Measurements from ENCODE around the gene C1QTNF3.

The C1QTNF3 gene

DNA sequence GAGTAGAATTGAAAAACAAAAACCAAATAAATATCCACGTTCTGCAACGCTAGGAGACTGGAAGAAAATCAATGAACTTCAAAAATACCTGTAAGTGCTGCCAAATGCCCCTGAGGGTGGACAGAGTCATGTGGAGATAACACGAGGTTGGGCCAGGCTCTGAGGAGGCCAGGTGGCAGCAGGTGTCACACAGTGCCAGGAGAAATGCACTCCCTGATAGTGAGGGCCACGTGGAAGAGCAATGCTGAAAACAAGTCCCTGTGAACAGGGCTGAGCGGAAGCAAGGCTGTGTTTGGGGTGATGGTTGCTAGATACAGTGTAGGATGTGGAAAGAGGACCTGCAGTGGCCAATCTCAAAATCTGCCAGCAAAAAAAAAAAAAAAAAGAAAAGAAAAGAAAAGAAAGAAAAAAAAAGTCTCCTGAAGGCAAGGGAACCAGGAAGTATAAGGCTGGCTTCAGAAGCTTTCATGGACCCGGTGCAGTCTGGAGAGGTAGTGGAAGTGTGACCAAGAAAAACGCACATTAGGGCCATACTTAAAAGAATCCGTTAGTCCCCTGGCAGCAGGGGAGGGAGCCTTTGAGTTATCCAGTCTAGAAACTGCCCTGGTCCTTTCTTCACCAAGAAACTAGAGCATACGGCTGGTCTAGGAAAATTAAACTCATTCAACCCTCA, 16.8 kb downstream of the C1QTNF3 start:
- no peak for TF ChIP-seq EZH2phosphoT487 (conservative IDR thresholded peaks at IDR 0.05; ENCODE audit: low read length)
- no peak overlapping the region for H2AFZ ChIP-seq (ENCODE audit: low read depth, low read length, severe bottlenecking)
- H3K27me3 ChIP-seq (ENCODE audit: low read length): no peaks in the 10 kb centered on the region
- no peak overlapping the region for H3K4me3 ChIP-seq (ENCODE audit: insufficient read depth, low read length, poor library complexity, severe bottlenecking)
- no peak overlapping the region for H3K9ac ChIP-seq (ENCODE audit: low read length)
- H3F3A ChIP-seq (ENCODE audit: insufficient read depth): no peaks in the 10 kb centered on the region
- H3K9me2 ChIP-seq (replicated peaks; ENCODE audit: insufficient read depth, low read length): no peaks in the 10 kb centered on the region
- no peaks in the 10 kb centered on the region for H3K79me2 ChIP-seq (ENCODE audit: insufficient read depth, low read length)
- H4K20me1 ChIP-seq (ENCODE audit: low read depth, low read length): no peaks in the 10 kb centered on the region
- no peaks in the 10 kb centered on the region for H3K9me3 ChIP-seq (ENCODE audit: insufficient read depth, low read length)
- H3K27ac ChIP-seq (ENCODE audit: low read depth, low read length): no peak overlapping the region
- H3K4me2 ChIP-seq (ENCODE audit: low read depth, low read length, poor library complexity, severe bottlenecking): no peak overlapping the region
- H3K36me3 ChIP-seq (ENCODE audit: low read length): no peaks in the 10 kb centered on the region

DNA sequence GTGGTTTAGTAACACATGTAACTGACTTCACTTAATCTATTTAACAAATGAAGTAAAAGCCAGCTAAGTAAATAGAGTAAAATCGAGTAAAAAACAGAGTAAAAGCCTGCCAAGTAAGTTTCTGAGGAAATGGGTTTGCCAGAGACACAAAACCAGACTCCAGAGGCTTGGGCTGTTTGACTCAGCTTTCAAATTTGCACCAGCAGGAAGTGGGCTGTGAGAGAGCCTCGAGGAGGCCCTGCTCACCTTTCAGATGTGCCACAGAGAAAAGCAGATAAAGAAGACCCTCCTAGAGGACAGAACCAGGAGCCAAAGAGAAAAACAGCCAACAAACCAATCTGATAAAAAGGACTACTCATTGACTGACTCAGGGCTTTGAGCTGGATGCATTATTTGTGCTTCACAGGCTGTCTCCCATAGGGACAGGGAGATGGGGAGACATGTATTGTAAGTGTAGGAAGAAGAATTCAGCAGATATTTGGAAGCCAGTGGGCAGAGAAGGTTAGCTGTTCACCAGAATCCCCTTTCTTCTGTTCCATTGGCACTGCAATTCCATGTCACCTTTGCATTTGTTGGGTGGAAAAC, 20.8 kb downstream of the C1QTNF3 start:
- no peaks in the 10 kb centered on the region for H3K79me2 ChIP-seq (ENCODE audit: insufficient read depth, low read length)
- H3K27ac ChIP-seq (ENCODE audit: low read depth, low read length): no peak overlapping the region
- no peaks in the 10 kb centered on the region for H3F3A ChIP-seq (ENCODE audit: insufficient read depth)
- H3K9me2 ChIP-seq (replicated peaks; ENCODE audit: insufficient read depth, low read length): no peaks in the 10 kb centered on the region
- no peaks in the 10 kb centered on the region for H3K27me3 ChIP-seq (ENCODE audit: low read length)
- H3K36me3 ChIP-seq (ENCODE audit: low read length): no peaks in the 10 kb centered on the region
- H4K20me1 ChIP-seq (ENCODE audit: low read depth, low read length): no peaks in the 10 kb centered on the region
- no peak overlapping the region for H2AFZ ChIP-seq (ENCODE audit: low read depth, low read length, severe bottlenecking)
- no peak overlapping the region for H3K4me3 ChIP-seq (ENCODE audit: insufficient read depth, low read length, poor library complexity, severe bottlenecking)
- no peak overlapping the region for H3K9ac ChIP-seq (ENCODE audit: low read length)
- H3K4me2 ChIP-seq (ENCODE audit: low read depth, low read length, poor library complexity, severe bottlenecking): no peak overlapping the region
- no peaks in the 10 kb centered on the region for H3K9me3 ChIP-seq (ENCODE audit: insufficient read depth, low read length)
- no peak for TF ChIP-seq EZH2phosphoT487 (conservative IDR thresholded peaks at IDR 0.05; ENCODE audit: low read length)
- TF ChIP-seq, protein P1, sequence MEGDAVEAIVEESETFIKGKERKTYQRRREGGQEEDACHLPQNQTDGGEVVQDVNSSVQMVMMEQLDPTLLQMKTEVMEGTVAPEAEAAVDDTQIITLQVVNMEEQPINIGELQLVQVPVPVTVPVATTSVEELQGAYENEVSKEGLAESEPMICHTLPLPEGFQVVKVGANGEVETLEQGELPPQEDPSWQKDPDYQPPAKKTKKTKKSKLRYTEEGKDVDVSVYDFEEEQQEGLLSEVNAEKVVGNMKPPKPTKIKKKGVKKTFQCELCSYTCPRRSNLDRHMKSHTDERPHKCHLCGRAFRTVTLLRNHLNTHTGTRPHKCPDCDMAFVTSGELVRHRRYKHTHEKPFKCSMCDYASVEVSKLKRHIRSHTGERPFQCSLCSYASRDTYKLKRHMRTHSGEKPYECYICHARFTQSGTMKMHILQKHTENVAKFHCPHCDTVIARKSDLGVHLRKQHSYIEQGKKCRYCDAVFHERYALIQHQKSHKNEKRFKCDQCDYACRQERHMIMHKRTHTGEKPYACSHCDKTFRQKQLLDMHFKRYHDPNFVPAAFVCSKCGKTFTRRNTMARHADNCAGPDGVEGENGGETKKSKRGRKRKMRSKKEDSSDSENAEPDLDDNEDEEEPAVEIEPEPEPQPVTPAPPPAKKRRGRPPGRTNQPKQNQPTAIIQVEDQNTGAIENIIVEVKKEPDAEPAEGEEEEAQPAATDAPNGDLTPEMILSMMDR (IDR thresholded peaks at IDR 0.05; ENCODE audit: insufficient read depth, low read length, poor library complexity, severe bottlenecking): no peak

DNA sequence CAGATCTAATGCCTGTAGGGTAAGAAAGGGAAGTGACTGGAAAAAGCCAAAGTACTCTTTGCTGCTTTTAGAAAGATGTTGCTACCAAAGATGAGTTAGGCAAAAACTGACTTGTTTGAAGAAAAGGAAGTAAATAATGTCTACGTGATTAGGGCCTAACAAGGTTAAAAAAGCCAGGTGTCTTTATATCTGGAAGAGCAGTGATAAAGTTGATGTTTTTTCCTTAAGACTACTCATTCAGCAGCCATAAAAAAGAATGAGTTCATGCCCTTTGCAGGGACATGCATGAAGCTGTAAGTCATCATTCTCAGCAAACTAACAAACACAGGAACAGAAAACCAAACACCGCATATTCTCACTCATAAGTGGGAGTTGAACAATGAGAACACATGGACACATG, 21.7 kb downstream of the C1QTNF3 start:
- Histone ChIP-seq H3K4me3 (ENCODE audit: insufficient read depth, low read length, poor library complexity, severe bottlenecking) (no peak overlapping the region), H3K27ac (ENCODE audit: low read depth, low read length) (no peak overlapping the region), H4K20me1 (ENCODE audit: low read depth, low read length) (no peaks in the 10 kb centered on the region), H3K4me2 (ENCODE audit: low read depth, low read length, poor library complexity, severe bottlenecking) (no peak overlapping the region), H2AFZ (ENCODE audit: low read depth, low read length, severe bottlenecking) (no peak overlapping the region), H3F3A (ENCODE audit: insufficient read depth) (no peaks in the 10 kb centered on the region), H3K36me3 (ENCODE audit: low read length) (no peaks in the 10 kb centered on the region), H3K9ac (ENCODE audit: low read length) (no peak overlapping the region), H3K79me2 (ENCODE audit: insufficient read depth, low read length) (no peaks in the 10 kb centered on the region), H3K27me3 (ENCODE audit: low read length) (no peaks in the 10 kb centered on the region), H3K9me3 (ENCODE audit: insufficient read depth, low read length) (no peaks in the 10 kb centered on the region), H3K9me2 (replicated peaks; ENCODE audit: insufficient read depth, low read length) (no peaks in the 10 kb centered on the region)
- TF ChIP-seq, protein P1 (IDR thresholded peaks at IDR 0.05; ENCODE audit: insufficient read depth, low read length, poor library complexity, severe bottlenecking): no peak
- TF ChIP-seq EZH2phosphoT487 (conservative IDR thresholded peaks at IDR 0.05; ENCODE audit: low read length): no peak

DNA sequence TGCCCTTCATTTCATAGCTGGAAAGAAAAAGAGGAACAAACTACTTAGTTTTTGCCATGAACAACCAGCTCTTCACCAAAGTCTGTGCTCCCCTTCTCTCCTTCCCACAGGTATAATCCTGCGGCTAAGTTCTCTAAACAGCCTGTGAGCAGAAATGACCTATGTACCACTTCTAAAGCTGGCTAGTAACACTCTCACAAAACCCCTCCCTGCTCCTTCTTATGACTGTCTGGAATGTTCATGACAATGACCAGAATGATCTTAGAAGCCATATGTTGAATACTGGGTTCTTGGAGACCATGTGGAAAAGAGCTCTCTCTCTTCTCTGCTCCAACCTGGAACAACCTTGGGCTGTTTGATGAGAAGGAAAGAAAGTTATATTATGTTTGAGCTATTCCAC, 22.3 kb downstream of the C1QTNF3 start:
- Histone ChIP-seq H3K9me2 (replicated peaks; ENCODE audit: insufficient read depth, low read length) (no peaks in the 10 kb centered on the region), H3K4me3 (ENCODE audit: insufficient read depth, low read length, poor library complexity, severe bottlenecking) (no peak overlapping the region), H3K36me3 (ENCODE audit: low read length) (no peaks in the 10 kb centered on the region), H4K20me1 (ENCODE audit: low read depth, low read length) (no peaks in the 10 kb centered on the region), H2AFZ (ENCODE audit: low read depth, low read length, severe bottlenecking) (no peak overlapping the region), H3K27ac (ENCODE audit: low read depth, low read length) (no peak overlapping the region), H3K9ac (ENCODE audit: low read length) (no peak overlapping the region), H3F3A (ENCODE audit: insufficient read depth) (no peaks in the 10 kb centered on the region), H3K4me2 (ENCODE audit: low read depth, low read length, poor library complexity, severe bottlenecking) (no peak overlapping the region), H3K79me2 (ENCODE audit: insufficient read depth, low read length) (no peaks in the 10 kb centered on the region), H3K27me3 (ENCODE audit: low read length) (no peaks in the 10 kb centered on the region), H3K9me3 (ENCODE audit: insufficient read depth, low read length) (no peaks in the 10 kb centered on the region)
- no peak for TF ChIP-seq EZH2phosphoT487 (conservative IDR thresholded peaks at IDR 0.05; ENCODE audit: low read length)
